Erythroblast (primary cell): ENCODE results near the gene SOX8.

Experiments used
- DNase-seq, 2 experiments: peaks; one replicate each; lab custom pipeline; 2025; lab: John Stamatoyannopoulos, UW
- GATA1 ChIP-seq: IDR thresholded peaks from 2 replicates; pipeline ENCODE4 v1.6.1; 2011; ENCODE audit warnings: low read depth, mild to moderate bottlenecking, control low read depth, low read length, moderate library complexity
- POLR2A ChIP-seq: IDR thresholded peaks from 2 replicates; pipeline ENCODE4 v1.6.1; 2011; ENCODE audit warnings: mild to moderate bottlenecking, low read length

Gene SOX8

GRCh38 chr16:1007284-1007850 is 25.8 kb downstream of the SOX8 start:
- DNase-seq = no peak
- TF ChIP-seq GATA1 (no peak), POLR2A (no peak)

GRCh38 chr16:1008085-1008484 is 26.5 kb downstream of the SOX8 start:
- DNase-seq = no peak
- TF ChIP-seq GATA1 = no peak
- no peak for TF ChIP-seq POLR2A

DNA sequence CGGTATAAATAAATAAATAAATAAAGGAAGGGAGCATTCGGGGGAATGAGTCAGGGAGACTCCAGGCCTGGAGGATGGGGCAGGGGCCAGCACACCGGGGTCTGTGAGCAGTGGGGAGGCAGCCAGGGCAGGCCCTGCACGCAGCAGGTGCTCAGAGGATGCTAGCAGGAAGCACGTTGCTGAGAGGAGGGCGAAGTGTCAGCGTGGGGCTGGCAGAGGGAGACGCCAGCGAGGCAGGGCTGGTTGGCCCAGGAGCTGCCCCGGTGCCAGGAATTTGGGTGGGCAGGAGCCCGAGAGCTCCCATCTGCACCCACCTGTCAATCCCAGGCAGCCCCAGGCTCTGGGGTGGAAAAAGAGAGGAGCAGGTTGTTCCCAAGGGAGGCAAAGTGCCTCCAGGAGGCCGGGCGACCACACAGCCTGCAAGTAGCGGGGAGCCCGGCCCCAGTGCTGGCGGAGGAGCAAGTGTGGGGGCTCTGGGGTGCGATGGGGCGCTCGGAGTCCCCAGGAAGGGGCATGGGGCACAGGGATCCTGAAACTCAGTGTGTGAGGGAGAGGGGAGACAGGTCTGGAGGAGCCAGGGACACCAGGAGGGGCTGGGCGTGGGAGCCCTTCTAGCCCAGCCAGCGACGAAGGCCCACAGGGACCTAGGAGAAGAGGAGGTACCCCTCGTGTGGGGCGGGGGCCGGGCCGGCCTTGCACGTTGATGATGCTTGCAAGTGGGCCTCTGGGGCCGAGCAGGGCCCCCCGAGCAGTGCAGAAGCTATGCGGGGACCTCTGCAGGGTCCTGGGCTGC is 28.0 kb downstream of the SOX8 start:
- TF ChIP-seq GATA1 = no peak
- TF ChIP-seq POLR2A = no peak
- no peak for DNase-seq

- TF ChIP-seq POLR2A (no peak), GATA1 (no peak)
- no peak for DNase-seq
These were observed 28.7 kb downstream of the SOX8 start for GRCh38 chr16:1010251-1010650.

DNA sequence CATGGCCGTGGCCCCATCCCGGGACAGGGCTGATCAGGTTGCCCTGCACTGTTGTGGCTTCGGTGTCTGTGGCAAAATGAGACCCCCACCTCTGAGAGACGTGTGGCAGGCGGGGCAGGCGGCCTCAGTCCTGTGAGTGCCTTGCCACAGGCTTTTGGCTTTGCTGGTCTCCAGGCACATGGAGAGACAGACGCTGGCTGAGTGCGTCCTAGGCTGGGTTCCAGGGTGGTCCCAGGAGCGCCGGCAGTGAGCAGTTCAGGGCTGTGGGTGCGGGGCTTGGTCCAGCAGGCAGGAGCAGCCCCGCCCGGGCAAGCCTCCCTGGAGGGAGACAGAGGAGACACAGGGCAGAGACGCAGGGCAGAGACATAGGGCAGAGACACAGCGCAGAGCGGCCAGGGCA is 29.2 kb downstream of the SOX8 start:
- no peak for DNase-seq
- TF ChIP-seq GATA1 (no peak), POLR2A (no peak)

DNA sequence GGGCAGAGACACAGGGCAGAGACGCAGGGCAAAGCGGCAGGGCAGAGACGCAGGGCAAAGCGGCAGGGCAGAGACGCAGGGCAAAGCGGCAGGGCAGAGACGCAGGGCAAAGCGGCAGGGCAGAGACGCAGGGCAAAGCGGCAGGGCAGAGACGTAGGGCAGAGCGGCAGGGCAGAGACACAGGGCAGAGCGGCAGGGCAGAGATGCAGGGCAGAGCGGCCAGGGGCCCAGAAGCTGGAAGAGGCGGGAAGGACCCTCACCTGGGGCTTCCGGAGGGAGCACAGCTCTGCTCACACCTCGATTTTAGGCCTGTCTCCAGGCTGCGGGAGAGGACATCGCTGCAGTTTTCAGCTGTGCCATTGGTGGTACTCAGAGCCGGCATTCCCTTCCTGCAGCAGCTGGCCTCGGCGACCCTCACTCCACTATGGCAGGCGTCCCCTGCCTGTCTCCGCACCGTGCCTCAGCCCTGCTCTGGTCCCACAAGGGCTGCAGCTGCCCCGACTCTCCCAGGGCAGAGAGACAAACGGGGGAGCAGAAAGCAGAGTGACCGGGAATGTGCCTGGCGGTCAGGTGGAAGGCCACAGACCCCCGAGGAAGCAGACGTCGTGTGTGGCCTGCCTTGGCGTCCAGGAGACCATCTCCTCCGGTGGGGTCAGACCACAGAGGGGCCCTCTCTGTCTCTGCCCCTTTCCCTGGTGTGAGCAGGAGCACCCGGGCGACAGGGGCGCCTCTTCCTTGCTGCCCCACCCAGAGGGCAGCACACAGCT is 29.9 kb downstream of the SOX8 start:
- no peak for DNase-seq
- no peak for TF ChIP-seq POLR2A
- no peak for TF ChIP-seq GATA1

- no peak for TF ChIP-seq POLR2A
- no peak for TF ChIP-seq GATA1
- DNase-seq = no peak
These were observed 30.6 kb downstream of the SOX8 start for GRCh38 chr16:1012135-1012534.

- TF ChIP-seq GATA1 (no peak), POLR2A (no peak)
- DNase-seq = no peak
These were observed 31.4 kb downstream of the SOX8 start for GRCh38 chr16:1012722-1013592.

DNA sequence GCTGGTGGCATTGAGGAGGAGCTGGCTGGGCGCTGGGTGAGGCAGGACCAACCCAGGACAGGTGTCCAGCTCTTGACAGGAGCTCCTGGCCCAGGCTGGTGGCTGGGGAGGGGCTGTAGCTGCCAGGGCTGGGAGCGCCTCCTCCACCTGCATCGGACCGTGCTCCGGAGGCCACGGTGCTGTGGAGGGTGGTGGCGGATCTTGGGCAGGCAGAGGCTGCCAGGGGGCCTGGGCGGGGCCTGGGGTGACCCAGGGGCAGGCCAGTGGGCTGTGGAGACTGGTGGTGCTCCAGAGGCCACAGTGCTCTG is 32.0 kb downstream of the SOX8 start:
- no peak for TF ChIP-seq GATA1
- TF ChIP-seq POLR2A = no peak
- no peak for DNase-seq

GRCh38 chr16:1014221-1014620 is 32.7 kb downstream of the SOX8 start:
- TF ChIP-seq POLR2A (no peak), GATA1 (no peak)
- DNase-seq = no peak

GRCh38 chr16:1014771-1015495 is 33.4 kb downstream of the SOX8 start:
- TF ChIP-seq POLR2A (no peak), GATA1 (no peak)
- no peak for DNase-seq

- DNase-seq = no peak
- TF ChIP-seq POLR2A (no peak), GATA1 (no peak)
These were observed 37.1 kb downstream of the SOX8 start for GRCh38 chr16:1018447-1019198.
